ENCODE data around the gene METTL9. TPM values are rescaled to one million over a fixed set of nuclear protein-coding genes. Genes with fewer than 3 reads are reported as not detected.
A peak's percentile ranks its signal among the peaks of the same experiment; 100 is the strongest.

METTL9 gene
- total and polyA plus RNA-seq, 2 donors, result 97.7 to 155 TPM

DNA sequence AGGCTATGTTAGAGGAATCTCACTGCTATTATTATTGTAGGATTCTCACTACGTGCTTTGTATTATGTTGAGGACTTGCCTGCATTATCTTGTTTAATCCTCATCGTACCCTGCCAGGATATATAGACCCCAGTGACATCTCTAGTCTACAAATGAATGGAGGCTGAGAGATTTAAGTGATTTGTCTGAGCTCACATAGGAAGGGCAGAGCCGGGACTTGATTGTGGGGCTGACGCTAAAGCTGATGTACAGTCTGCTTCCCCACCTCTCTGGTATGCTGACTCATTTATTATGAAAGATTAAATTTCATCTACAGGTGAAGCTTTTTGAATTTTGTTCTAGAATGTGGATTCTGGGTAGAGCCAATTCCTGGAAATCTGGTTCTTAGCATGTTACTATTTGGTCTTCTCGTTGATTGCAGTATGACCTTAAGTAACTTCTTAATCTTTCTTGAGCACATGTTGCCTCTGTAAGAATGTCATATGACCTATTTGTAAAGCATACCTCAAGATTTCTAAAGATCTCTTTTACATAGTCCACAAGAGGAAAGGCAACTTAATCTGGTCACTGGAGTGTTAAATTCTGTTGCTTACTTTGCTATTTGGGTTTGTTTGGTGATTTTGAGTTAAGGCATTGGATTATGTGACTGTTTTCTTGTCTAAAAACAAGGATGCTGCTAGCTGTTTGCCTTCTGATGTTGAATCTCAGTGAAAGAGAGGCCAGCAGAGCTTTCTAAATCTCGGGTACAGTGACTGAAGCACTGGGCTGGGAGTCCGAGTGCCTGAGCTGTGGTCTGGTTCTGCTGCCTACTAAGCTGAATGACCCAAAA, 12.4 kb downstream of the METTL9 start:
- 56% methylated on average over 7 of the region's 7 CpGs for WGBS
- no peak for DNase-seq (ENCODE audit: low read depth in 6 of 9, low spot score in 9 of 9)
- H3K36me3 ChIP-seq (ENCODE audit: control insufficient read depth in 2 of 2, insufficient read depth in 2 of 2, low read length in 1 of 2), result peaks cover 0 to 5% of the 10 kb centered on the region in 2 donors
- H3K4me1 ChIP-seq (ENCODE audit: control insufficient read depth in 2 of 2, insufficient read depth in 2 of 2, low read length in 2 of 2), result peaks cover 12 to 20% of the 10 kb centered on the region in 2 donors
- H3K9me3 ChIP-seq (ENCODE audit: control insufficient read depth in 2 of 2, insufficient read depth in 1 of 2, low read length in 1 of 2), result no peaks in the 10 kb centered on the region
- H3K27me3 ChIP-seq (ENCODE audit: control insufficient read depth in 2 of 2, insufficient read depth in 1 of 2, low read length in 1 of 2), result no peaks in the 10 kb centered on the region
- no peak overlapping the region for H3K4me3 ChIP-seq (ENCODE audit: low read length in 2 of 2)
- H3K27ac ChIP-seq (ENCODE audit: low read depth in 1 of 2, low read length in 1 of 2), result peak overlapping the region; percentile 66 to 68

DNA sequence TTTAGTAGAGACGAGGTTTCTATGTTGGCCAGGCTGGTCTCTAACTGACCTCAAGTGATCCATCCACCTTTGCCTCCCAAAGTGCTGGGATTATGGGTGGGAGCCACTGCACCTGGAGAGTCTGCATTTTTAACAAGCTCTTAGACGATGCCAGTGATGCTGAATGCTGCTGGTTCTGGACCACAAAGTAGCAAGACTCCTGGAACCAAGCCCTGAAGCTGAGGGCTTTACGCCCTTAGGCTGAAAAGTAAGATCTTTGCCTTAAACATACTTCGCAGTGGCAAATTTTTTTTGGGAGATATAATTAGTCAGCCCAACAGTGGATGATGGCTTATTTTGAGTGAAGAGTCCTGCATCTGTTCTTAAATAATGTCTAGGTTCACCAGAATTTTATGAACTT, 14.0 kb downstream of the METTL9 start:
- Histone ChIP-seq H3K9me3 (ENCODE audit: control insufficient read depth in 2 of 2, insufficient read depth in 1 of 2, low read length in 1 of 2) (no peaks in the 10 kb centered on the region), H3K27me3 (ENCODE audit: control insufficient read depth in 2 of 2, insufficient read depth in 1 of 2, low read length in 1 of 2) (no peaks in the 10 kb centered on the region), H3K27ac (ENCODE audit: low read depth in 1 of 2, low read length in 1 of 2) (no peak overlapping the region), H3K4me3 (ENCODE audit: low read length in 2 of 2) (no peak overlapping the region), H3K36me3 (ENCODE audit: control insufficient read depth in 2 of 2, insufficient read depth in 2 of 2, low read length in 1 of 2) (peaks cover 0 to 7% of the 10 kb centered on the region in 2 donors), H3K4me1 (ENCODE audit: control insufficient read depth in 2 of 2, insufficient read depth in 2 of 2, low read length in 2 of 2) (peaks cover 11 to 18% of the 10 kb centered on the region in 2 donors)
- 97% methylated on average over 4 of the region's 4 CpGs for WGBS
- DNase-seq (ENCODE audit: low read depth in 6 of 9, low spot score in 9 of 9), result no peak

DNA sequence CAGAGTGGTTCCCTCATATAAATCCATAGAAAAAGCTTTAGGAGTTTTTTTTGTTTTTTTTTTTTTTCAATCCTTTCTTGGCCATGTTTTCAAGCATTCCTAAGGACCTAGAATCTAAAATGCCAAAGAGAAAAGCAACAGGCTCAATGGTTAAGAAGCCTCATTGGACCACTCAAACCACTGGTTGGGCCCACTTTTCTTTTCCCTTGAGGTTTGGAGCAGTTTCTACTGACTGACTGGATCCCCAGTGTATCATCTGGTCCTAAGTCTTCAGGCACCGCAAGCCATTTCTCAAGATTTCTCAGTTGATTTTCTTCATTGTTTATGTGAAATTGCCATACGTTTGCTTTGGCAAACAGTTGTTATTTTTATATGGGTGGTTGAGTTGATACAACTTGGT, 14.4 kb downstream of the METTL9 start:
- Histone ChIP-seq H3K27ac (ENCODE audit: low read depth in 1 of 2, low read length in 1 of 2) (no peak overlapping the region), H3K36me3 (ENCODE audit: control insufficient read depth in 2 of 2, insufficient read depth in 2 of 2, low read length in 1 of 2) (peaks cover 0 to 7% of the 10 kb centered on the region in 2 donors), H3K4me3 (ENCODE audit: low read length in 2 of 2) (no peak overlapping the region), H3K4me1 (ENCODE audit: control insufficient read depth in 2 of 2, insufficient read depth in 2 of 2, low read length in 2 of 2) (peaks cover 7 to 14% of the 10 kb centered on the region in 2 donors), H3K9me3 (ENCODE audit: control insufficient read depth in 2 of 2, insufficient read depth in 1 of 2, low read length in 1 of 2) (no peaks in the 10 kb centered on the region), H3K27me3 (ENCODE audit: control insufficient read depth in 2 of 2, insufficient read depth in 1 of 2, low read length in 1 of 2) (no peaks in the 10 kb centered on the region)
- no peak for DNase-seq (ENCODE audit: low read depth in 6 of 9, low spot score in 9 of 9)
- WGBS, result 97% methylated on average over 2 of the region's 2 CpGs

DNA sequence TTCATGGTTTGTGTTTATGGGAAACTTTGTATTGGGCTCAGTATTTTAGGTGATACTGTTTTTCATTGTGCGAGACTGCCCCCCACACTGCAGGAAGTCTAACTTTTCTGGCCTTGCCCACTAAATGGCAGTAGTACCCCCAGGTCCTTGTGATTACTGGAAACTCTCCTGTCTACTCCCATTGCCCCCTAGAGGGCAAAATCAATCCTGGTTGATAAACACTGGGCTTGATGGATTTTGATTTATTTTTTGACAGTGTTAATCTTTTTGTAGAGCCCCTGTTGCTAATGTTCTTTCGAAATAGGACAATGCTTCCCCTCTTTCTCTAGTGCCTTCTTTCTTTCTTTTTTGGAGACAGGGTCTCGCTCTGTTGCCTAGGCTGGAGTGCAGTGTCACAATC, 15.5 kb downstream of the METTL9 start:
- H3K27me3 ChIP-seq (ENCODE audit: control insufficient read depth in 2 of 2, insufficient read depth in 1 of 2, low read length in 1 of 2), result no peaks in the 10 kb centered on the region
- DNase-seq (ENCODE audit: low read depth in 6 of 9, low spot score in 9 of 9), result no peak
- 98% methylated on average over 3 of the region's 3 CpGs for WGBS
- no peaks in the 10 kb centered on the region for H3K9me3 ChIP-seq (ENCODE audit: control insufficient read depth in 2 of 2, insufficient read depth in 1 of 2, low read length in 1 of 2)
- H3K4me3 ChIP-seq (ENCODE audit: low read length in 2 of 2), result no peak overlapping the region
- peaks cover 2 to 5% of the 10 kb centered on the region in 2 donors for H3K4me1 ChIP-seq (ENCODE audit: control insufficient read depth in 2 of 2, insufficient read depth in 2 of 2, low read length in 2 of 2)
- peaks cover 3 to 8% of the 10 kb centered on the region in 2 donors for H3K36me3 ChIP-seq (ENCODE audit: control insufficient read depth in 2 of 2, insufficient read depth in 2 of 2, low read length in 1 of 2)
- H3K27ac ChIP-seq (ENCODE audit: low read depth in 1 of 2, low read length in 1 of 2), result no peak overlapping the region

DNA sequence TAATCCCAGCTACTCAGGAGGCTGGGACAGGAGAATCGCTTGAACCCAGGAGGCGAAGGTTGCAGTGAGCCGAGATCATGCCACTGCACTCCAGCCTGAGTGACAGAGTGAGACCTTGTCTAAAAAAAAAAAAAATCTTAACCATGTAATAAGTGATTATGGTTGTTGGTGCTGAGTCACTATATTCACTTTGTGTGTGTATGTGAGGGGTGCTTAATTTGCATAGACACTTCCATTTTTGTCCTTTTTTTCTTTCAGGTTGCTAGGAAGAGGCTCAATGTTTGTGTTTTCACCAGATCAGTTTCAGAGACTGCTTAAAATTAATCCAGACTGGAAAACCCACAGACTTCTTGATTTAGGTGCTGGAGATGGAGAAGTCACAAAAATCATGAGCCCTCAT, 18.2 kb downstream of the METTL9 start:
- 89% methylated on average over 3 of the region's 3 CpGs for WGBS
- Histone ChIP-seq H3K9me3 (ENCODE audit: control insufficient read depth in 2 of 2, insufficient read depth in 1 of 2, low read length in 1 of 2) (no peaks in the 10 kb centered on the region), H3K4me1 (ENCODE audit: control insufficient read depth in 2 of 2, insufficient read depth in 2 of 2, low read length in 2 of 2) (peaks cover 2 to 4% of the 10 kb centered on the region in 2 donors), H3K4me3 (ENCODE audit: low read length in 2 of 2) (no peak overlapping the region), H3K27me3 (ENCODE audit: control insufficient read depth in 2 of 2, insufficient read depth in 1 of 2, low read length in 1 of 2) (no peaks in the 10 kb centered on the region), H3K36me3 (ENCODE audit: control insufficient read depth in 2 of 2, insufficient read depth in 2 of 2, low read length in 1 of 2) (peaks cover 3 to 10% of the 10 kb centered on the region in 2 donors), H3K27ac (ENCODE audit: low read depth in 1 of 2, low read length in 1 of 2) (no peak overlapping the region)
- no peak for DNase-seq (ENCODE audit: low read depth in 6 of 9, low spot score in 9 of 9)

DNA sequence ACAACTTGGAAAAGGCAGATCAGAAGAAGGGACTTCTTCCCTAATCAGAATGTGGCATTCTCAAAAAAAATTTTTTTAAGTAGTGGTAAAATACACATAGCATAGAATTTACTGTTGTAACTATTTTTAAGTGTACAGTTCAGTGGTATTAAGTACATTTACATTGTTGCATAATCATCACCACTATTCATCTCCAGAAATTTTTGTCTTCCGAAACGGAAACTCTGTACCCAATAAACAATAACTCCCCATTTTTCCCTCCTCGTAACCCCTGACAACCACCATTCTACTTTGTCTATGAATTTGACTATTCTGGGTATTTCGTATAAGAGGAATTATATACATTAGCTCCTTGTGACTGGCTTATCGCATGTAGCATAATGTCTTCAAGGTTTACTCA, 18.9 kb downstream of the METTL9 start:
- WGBS, result 98% methylated on average over 5 of the region's 5 CpGs

DNA sequence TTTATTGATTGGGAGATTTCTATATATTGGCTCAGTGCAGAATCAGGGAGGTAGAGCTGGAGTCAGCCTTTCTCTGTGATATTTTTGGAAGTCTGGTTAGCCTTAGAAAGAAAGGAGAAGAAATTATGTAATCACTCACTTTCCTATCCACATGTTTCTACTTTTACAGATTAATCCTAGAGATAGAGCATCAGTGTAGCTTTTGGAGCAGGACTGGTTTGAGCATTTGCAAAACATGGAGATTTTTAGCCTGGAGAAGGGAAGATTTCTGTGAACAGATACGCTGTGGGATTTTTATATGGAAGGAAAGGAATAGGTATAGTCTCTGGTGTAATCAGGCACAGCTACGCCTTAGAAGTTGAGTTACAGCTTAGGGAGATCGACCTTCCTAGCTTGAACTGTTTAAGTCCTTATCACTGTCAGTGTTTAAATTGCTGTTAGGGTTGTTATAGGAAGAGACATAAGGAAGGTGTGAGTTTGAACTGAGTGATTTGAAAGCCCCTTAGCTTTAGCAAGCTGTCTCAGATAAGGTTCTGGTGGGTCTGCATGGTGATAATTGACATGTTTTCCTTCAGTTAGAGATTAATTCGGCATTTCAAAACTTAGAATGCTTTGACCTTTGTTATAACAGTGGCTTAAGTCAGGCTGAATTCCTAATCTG, 20.5 kb downstream of the METTL9 start:
- H3K27me3 ChIP-seq (ENCODE audit: control insufficient read depth in 2 of 2, insufficient read depth in 1 of 2, low read length in 1 of 2), result no peaks in the 10 kb centered on the region
- no peak for DNase-seq (ENCODE audit: low read depth in 6 of 9, low spot score in 9 of 9)
- 97% methylated on average over 4 of the region's 4 CpGs for WGBS
- no peak overlapping the region for H3K4me3 ChIP-seq (ENCODE audit: low read length in 2 of 2)
- H3K27ac ChIP-seq (ENCODE audit: low read depth in 1 of 2, low read length in 1 of 2), result no peak overlapping the region
- H3K4me1 ChIP-seq (ENCODE audit: control insufficient read depth in 2 of 2, insufficient read depth in 2 of 2, low read length in 2 of 2), result peaks cover 2 to 4% of the 10 kb centered on the region in 2 donors
- no peaks in the 10 kb centered on the region for H3K9me3 ChIP-seq (ENCODE audit: control insufficient read depth in 2 of 2, insufficient read depth in 1 of 2, low read length in 1 of 2)
- peaks cover 3 to 11% of the 10 kb centered on the region in 2 donors for H3K36me3 ChIP-seq (ENCODE audit: control insufficient read depth in 2 of 2, insufficient read depth in 2 of 2, low read length in 1 of 2)

More for the DNA sequence above, 18.9 kb downstream of the METTL9 start:
- Histone ChIP-seq H3K9me3 (ENCODE audit: control insufficient read depth in 2 of 2, insufficient read depth in 1 of 2, low read length in 1 of 2) (no peaks in the 10 kb centered on the region), H3K4me1 (ENCODE audit: control insufficient read depth in 2 of 2, insufficient read depth in 2 of 2, low read length in 2 of 2) (peaks cover 2 to 4% of the 10 kb centered on the region in 2 donors), H3K36me3 (ENCODE audit: control insufficient read depth in 2 of 2, insufficient read depth in 2 of 2, low read length in 1 of 2) (peaks cover 3 to 9% of the 10 kb centered on the region in 2 donors), H3K4me3 (ENCODE audit: low read length in 2 of 2) (no peak overlapping the region), H3K27ac (ENCODE audit: low read depth in 1 of 2, low read length in 1 of 2) (no peak overlapping the region), H3K27me3 (ENCODE audit: control insufficient read depth in 2 of 2, insufficient read depth in 1 of 2, low read length in 1 of 2) (no peaks in the 10 kb centered on the region)
- no peak for DNase-seq (ENCODE audit: low read depth in 6 of 9, low spot score in 9 of 9)

DNA sequence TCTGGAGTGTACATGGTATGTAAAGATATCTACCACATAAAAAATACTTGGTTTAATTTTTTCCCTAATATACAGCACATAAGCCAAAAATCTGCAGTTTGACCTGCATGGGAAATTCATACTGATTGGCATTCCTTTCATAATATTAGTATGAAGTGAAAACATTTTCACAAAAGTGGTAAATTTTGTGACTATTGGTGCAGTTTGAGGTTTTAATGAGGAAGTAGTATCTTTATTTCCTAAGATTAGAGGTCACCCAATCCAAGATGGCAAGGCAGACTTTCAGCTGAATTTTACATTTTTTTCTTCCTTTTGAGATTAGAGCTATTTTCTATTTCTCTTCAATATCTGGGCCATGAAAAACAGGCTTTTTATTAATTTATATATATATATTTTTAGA, 21.2 kb downstream of the METTL9 start:
- no peak overlapping the region for H3K27ac ChIP-seq (ENCODE audit: low read depth in 1 of 2, low read length in 1 of 2)
- no peak overlapping the region for H3K4me3 ChIP-seq (ENCODE audit: low read length in 2 of 2)
- no peaks in the 10 kb centered on the region for H3K9me3 ChIP-seq (ENCODE audit: control insufficient read depth in 2 of 2, insufficient read depth in 1 of 2, low read length in 1 of 2)
- peaks cover under 1 to 2% of the 10 kb centered on the region in 2 donors for H3K4me1 ChIP-seq (ENCODE audit: control insufficient read depth in 2 of 2, insufficient read depth in 2 of 2, low read length in 2 of 2)
- H3K27me3 ChIP-seq (ENCODE audit: control insufficient read depth in 2 of 2, insufficient read depth in 1 of 2, low read length in 1 of 2), result no peaks in the 10 kb centered on the region
- no peak for DNase-seq (ENCODE audit: low read depth in 6 of 9, low spot score in 9 of 9)
- peaks cover 3 to 13% of the 10 kb centered on the region in 2 donors for H3K36me3 ChIP-seq (ENCODE audit: control insufficient read depth in 2 of 2, insufficient read depth in 2 of 2, low read length in 1 of 2)

DNA sequence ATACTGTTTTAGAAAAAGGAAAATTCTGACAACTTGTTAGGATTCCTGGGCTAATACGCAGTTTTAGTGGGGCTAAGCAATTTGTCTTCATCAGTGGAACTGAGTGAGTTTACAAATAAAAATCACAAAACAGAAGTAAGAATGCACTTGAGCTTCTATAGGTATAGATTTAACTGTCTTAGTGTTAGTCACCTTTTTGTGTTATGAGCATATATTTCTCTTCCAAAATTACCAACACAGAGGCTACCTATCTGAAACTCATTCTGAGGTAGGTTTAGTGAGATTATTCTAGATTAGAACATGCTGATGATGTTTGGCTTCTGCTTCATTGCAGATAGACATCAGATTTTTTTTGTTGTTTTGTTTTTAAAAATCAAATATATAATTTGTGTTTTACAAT, 23.2 kb downstream of the METTL9 start:
- DNase-seq (ENCODE audit: low read depth in 6 of 9, low spot score in 9 of 9), result no peak
- H3K27me3 ChIP-seq (ENCODE audit: control insufficient read depth in 2 of 2, insufficient read depth in 1 of 2, low read length in 1 of 2), result no peaks in the 10 kb centered on the region
- H3K9me3 ChIP-seq (ENCODE audit: control insufficient read depth in 2 of 2, insufficient read depth in 1 of 2, low read length in 1 of 2), result no peaks in the 10 kb centered on the region
- H3K27ac ChIP-seq (ENCODE audit: low read depth in 1 of 2, low read length in 1 of 2), result no peak overlapping the region
- 95% methylated on average over 1 of the region's 1 CpG for WGBS
- H3K4me3 ChIP-seq (ENCODE audit: low read length in 2 of 2), result no peak overlapping the region
- peaks cover 0 to 6% of the 10 kb centered on the region in 2 donors for H3K4me1 ChIP-seq (ENCODE audit: control insufficient read depth in 2 of 2, insufficient read depth in 2 of 2, low read length in 2 of 2)
- H3K36me3 ChIP-seq (ENCODE audit: control insufficient read depth in 2 of 2, insufficient read depth in 2 of 2, low read length in 1 of 2), result peaks cover 6 to 21% of the 10 kb centered on the region in 2 donors

Measured in thymus (tissue), 11 donors.